GM18867 (cell line): Measurements from ENCODE around the gene WNT1.

ENCODE experiments used
- ATAC-seq: cut with Tn5 transposase; IDR thresholded peaks from one replicate; pipeline ENCODE4 v1.9.1; 2021; ENCODE audit warnings: mild to moderate bottlenecking, moderate library complexity; ENCODE audit not compliant: unreplicated experiment

Gene WNT1

DNA sequence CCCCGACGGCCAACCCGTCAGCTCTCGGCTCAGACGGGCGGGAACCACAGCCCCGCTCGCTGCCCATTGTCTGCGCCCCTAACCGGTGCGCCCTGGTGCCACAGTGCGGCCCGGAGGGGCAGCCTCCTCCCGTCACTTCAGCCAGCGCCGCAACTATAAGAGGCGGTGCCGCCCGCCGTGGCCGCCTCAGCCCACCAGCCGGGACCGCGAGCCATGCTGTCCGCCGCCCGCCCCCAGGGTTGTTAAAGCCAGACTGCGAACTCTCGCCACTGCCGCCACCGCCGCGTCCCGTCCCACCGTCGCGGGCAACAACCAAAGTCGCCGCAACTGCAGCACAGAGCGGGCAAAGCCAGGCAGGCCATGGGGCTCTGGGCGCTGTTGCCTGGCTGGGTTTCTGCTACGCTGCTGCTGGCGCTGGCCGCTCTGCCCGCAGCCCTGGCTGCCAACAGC lies at the start of gene WNT1:
TSS of gene WNT1 (plus strand) at position 32 of the 450 bp plus-strand sequence. CDS start at position 361, 329 bp downstream.
- no peak for ATAC-seq

DNA sequence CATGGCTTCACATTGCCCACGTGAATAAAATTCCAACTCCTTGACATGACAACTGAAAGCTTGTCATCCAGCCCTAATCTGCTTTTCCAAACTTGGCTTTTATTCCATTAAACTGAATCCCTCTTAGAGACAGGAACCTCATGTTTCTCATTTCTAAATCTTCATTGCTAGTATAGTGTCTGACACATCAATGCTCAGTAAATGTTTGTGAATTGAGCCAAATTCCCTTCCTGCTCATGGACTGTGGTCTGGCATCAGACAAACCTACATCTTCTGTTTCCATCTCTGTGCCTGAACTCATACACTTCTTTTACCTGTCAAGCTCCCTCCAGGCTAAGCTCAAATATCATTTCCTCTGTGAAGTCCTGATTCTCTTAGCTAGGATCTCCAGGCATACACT lies 48.6 kb upstream of the WNT1 start:
- ATAC-seq, result no peak

DNA sequence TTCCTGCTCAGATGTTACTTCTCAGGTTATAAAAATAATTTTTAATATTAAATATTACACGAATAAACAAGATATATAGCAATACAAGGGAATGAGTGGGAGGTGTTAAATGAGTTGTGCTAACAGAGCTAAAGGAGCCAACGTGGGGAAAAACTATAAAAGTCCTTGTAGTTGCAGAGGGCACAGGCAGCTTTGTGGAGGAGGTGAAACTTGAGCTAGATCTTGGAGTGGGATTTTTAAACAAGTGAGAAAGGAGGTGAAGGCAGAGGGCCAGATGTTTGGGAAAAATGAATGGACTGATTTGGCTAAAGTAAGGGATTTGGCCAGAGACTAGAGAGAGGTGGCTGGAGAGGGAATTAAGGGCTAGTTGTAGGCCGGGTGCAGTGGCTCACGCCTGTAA lies 47.6 kb upstream of the WNT1 start:
- ATAC-seq, result no peak

DNA sequence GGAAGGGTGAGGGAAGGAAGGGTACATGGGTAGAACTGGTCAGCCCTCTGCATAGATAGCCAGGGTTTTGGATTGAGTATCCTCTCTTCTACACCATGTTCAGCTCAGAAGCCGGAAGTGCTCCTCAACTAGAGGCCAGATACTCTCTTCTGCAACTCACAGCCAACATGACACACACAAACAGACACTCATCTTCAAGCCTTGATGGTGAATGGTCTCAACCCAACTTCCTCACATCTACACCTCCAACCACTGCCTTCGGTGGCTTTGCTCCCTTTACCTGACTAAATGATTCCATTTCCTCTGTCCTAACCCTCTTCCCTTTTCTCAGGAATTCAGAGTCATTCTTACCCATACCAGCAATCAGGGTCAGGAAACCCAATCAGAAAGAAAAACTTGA lies 45.2 kb upstream of the WNT1 start:
- ATAC-seq, result no peak

DNA sequence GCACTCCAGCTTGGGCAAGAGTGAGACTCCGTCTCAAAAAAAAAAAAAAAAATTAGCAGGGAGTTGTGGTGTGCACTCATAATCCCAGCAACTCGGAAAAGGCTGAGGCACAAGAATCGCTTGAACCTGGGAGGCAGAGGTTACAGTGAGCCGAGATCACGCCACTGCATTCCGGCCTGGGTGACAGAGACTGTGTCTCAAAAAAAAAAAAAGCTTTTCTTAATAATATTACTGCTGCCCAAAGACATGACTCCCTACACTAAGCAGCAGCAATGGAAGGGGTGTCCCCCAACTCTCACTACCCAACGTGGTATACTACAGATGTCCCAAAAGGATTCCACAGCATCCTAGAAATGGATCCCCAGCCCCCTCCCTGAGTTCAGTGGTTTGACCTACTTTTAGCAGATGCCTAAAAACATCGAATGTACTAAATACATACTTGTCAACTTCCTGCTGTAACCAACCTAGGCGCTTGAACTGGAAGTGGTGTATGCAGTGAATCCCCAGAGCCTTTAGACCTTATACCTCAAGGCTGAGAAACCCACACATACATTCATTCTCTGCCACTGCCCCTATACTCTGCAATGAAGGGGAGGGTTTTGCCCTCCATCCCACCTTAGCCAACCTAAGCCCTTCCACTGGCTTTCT lies 44.3 kb upstream of the WNT1 start:
- ATAC-seq, result no peak

DNA sequence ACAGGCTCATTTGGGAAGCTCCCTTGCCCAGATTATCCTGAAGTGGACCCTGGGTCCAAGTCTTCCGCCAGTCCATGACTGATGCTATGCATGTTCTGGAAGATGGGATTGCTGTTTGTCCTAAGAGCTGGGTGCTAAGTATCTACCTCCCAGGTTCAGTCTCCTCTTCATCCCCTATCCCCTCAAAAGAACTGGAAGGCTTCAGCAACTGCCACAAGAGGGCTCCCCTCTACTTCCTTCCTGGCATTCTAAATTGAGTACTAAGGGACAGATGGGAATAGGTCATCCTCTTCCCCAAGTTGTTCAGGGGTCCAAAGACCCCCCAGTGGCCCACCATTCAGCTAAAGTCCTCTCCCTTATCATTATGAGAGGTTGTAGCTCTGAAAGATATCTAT lies 43.8 kb upstream of the WNT1 start:
- no peak for ATAC-seq

DNA sequence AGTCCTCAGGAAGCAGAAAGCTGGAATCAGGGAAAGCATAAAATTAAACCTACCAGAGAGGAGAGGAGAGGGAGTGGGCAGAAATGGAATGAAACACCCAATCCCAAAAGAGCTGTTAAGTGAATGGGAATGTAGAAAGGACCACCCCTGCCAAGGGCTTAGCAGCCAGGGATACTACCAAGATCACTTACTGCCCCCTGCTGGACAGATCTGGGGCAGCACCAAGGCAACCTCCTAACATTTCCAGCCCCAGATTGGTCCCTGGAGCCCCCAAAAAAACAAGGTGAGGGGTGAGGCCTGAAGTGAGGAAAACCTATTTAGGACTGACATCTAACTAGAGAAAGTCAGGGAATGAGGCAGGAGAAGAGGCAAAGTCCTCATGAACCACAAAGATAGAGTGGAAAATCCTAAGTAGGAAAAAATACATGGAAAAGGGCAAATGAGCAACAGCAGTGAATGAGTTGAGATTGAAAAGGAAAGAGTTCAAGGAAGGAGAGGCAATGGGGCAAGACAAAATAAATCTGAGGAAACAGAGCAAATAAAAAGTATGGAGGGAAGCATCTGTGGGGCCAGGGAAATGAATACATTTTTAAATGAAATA lies 41.6 kb upstream of the WNT1 start:
- ATAC-seq, result no peak

DNA sequence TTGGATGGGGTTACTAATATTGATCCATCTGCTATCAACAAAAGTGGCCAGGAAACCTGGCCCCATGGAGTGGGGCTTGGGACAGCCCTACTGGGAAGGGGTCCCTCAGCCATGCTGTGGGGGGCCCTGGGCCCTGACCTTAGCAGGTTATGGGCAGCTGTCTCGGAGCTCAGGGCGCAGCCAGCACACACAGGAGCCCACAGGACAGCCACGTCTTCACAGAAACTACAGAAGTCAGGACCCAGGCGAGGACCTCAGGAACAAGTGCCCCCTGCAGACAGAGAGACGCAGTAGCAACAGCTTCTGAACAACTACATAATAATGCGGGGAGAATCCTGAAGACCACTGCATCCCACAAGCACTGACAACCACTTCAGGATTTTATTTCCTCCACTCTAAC lies 41.0 kb upstream of the WNT1 start:
- no peak for ATAC-seq

DNA sequence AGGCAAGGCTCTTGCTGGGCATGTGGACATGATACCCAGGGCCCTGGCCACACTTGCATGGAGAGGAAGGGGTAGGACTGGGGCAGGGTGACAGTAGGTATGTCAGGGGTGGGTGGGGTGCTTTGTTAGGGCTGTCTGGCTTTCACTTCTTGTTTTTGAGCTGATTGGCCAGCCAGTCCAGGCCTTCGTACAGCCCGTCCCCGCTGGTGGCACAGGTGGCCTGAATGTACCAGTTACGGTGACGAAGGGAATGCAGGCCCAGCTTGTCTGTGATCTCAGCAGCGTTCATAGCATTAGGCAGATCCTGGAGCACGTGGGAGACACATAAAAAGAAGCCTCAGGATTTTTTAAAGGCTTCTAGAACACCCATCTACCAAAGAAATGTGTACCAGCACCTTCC lies 39.3 kb upstream of the WNT1 start:
- ATAC-seq, result no peak

DNA sequence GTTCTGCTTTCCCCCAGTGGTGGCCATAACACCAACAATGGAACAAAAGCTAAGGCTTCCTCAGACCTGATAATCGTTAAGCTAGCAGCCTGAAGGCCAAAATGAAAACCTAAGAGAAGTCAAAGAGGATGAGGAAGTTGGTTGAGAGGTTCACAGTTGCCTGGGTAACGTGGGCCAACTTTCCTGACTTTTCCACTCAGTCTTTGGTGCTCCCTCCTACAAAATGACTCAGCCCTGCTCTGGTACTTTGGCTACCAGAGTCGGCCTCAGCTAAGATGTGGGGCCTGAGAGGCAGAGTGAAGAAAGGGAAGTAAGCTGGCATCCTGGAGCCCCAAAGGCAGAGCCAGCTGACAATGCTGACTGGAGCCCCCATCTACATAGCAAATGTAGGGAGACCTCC lies 37.9 kb upstream of the WNT1 start:
- ATAC-seq, result no peak

DNA sequence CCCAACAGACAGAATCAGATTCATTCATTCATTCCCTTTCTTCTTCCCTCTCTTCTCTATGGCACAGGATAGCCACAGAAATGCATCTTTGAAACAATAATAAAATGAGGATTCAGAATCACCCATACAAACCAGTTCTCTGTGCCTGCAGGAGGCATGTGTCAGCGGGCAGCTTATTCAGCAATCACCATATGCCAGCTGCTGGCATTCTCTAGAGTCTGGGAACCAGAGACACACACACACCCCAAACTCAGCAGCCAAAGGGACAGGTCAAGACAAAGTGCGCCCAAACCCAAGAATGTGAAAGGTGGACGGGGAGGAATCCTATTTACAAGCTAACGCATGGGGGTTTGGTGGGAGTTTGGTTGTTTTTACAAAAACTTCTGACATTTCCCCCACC lies 34.9 kb upstream of the WNT1 start:
- ATAC-seq, result no peak

DNA sequence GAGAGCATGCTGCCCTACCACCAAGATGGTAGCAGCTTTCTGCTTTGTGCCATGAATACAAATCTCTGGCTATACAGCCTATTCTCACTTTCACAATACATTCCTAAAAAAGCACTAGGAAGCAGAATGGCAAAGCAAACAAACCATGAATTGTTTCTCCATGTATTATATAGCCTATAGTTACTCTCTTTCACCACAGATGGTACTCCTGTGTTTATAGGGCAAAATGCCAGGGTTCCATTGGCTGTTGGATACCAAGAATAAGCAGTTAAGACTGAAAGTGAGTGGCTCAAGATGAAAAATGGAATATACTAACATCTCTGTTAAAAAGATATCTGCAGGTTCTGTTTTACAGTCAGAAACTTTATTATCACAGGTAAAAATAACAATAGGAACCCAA lies 31.9 kb upstream of the WNT1 start:
- no peak for ATAC-seq

DNA sequence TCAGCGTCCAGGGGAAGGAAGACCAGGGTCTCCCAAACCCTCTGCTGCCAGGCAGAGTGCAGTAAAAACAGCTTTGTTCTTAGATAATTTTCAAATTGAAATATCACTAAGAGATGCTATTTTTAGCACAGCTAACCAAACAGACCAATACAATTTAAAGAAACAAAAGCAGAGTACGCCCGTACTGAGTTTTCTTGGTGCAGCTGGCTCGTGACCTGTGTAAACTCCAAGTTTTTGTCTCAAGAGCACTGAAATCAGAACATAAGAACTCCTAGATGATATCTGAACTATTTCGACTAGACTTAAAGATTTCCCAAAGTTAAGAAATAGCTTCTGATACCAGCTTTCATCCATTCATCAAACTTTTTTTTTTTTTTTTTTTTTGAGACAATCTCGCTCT lies 31.2 kb upstream of the WNT1 start:
- no peak for ATAC-seq

DNA sequence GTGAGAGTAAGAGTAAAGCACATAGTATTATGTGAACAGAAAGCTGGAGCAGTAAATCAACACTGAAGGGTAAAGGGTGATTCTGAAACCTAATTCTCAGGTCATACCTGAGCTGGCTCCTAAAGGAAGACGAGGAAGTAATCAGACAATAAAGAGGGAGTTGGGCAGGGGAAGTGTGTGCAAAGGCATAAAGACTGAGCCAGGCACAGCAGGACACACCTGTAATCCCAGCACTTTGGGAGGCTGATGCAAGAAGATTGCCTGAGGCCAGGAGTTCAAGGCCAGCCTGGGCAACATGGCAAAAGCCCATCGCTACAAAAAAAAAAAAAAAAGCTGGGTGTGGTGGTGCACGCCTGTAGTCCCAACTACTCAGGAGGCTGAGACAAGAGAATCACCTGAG lies 30.4 kb upstream of the WNT1 start:
- no peak for ATAC-seq

DNA sequence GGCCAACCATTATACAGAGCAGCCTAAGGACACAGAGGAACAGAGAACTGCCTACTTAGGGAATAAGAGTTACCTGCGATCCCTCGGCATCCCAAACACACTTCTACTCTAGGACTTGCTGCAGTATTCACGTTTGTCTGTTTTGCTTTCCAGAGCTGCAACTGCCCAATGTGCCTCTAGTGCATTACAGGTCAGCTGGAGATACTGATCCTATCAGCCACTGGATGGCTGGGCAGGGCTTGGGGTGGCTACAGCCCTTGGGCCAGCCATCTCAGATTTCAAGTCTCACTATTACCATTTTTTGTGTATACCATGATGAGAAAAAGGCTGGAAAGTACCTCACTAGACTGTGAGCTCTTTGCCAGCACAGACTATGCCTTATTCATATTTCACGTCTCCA lies 25.4 kb upstream of the WNT1 start:
- no peak for ATAC-seq

DNA sequence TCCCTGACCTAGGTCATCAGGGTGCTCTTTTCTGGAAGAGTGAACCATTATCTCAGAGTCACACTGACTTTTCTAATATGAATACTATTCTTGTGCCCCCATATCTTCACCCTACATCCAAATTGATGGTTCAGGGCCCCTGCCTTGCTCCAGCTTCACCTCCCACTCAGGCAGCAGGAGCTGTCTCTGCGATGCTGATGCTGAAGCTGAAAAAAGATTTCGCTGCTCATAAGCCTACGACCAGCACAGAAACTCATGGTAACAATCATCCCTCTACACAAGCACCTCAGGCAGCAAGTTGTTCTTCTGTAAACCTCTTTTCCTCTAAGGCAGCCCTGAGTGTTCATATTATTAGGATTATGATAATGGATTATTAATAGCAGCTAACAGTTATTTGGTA lies 24.1 kb upstream of the WNT1 start:
- no peak for ATAC-seq

DNA sequence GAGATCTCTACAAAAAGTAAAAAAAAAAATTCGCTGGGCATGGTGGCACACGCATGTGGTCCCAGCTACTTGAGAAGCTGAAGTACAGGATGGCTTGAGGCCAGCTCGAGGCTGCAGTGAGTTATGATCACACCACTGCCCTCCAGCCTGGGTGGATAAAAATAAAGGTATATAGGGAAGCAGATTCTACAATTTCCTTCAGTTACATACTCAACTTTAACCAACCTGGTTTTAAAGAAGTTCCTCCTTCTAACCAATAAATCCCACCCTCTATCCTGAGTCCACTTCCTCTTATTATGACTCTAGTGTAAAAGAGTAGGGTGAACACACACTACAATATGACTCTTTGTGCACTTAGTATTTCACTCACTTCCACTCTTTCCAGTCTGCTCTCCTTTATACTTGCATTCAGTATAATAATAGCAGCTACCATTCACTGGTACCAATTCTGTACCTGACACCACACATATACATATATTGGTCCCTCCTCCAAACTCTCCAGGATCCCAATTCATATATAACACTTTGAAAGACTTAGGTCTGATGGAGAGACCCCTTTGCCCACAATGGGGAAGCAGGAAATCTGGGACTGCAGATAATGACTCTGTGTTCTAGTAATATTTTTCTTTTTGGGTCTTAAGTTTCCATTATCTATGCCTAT lies 23.2 kb upstream of the WNT1 start:
- ATAC-seq, result no peak

DNA sequence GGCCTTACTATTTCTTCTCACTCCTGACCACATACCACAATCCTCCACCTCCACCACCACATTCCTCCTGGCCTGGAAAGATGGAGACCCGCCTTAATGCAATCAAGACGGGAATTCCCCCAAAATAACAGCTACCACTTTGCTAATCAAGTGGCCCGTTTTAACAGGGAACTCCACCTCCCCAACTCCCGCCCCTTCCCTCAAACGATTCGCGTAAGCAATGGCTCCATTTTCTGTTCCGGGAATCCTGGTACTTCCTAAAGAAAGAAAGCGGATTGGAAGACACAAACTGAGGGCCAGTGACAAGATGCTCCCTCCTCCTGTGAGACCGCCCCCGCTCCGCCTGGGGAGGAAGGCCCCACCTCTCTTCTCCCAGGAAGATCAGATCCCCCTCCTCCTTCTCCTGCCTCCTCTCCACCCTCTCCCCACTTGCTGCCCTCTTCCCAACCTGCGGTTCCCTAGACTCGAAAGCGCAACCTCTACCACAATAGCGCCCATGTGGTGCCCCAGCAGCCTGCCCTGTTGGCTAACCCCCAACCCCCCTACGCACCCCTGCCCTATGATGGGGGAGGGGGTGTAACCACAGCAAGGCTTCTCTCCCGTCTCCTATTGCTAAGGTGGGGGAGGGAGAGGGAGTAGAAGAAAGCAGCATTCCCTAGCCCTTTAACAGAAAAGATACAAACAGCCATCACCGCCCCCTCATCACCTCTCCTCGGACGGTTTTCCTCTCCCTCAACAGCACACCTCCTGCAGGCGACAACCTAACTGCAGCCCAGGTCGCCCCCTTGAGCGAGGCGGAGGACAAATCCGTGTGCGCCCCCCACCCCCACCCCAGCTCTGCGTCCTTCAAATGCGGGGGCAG lies 21.6 kb upstream of the WNT1 start:
- ATAC-seq, result no peak

DNA sequence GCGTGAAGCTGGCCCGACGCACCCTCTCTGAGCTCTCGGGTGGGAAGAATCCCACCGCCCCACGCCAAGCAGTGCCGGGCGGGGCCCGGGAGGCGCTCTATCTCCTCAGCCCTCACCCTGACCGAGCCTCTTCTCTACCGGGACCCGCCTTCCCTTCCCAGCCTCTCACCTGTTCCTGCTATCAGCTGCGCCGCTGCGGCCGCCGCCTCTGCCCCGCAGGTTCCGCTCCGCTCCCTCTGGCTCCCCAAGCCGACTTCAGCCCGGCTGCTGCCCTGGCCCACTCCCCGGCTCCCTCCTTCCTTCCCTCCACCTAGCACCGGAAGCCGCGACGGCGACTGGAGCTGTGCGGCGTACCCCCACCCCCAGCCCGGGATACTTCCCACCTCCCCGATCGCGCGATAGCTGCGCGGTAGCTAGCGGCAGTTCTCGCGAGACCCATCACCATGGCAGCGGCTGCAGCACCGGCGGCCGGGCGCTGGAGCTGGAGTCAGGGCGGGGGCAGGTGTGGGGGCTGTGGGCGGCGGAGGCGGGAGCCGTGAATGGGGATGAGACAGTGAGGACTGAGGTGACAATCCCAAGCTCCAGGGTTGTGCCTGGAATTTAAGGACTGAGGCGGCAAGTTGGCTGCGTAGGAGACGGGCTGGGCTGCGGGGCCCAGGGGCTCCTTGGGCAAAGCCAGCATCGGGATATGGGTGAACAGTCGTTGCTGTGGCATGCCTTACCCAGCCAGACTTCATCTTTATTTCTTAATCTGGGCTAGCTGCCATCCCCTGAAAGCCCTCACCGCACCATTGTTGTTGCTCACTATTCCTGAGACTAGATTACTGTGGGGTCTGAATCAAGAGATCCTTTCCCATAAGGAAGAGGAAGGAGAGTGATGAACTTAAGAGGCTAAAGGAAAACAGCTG lies 20.7 kb upstream of the WNT1 start, which contains the start of gene ARF3:
TSS of gene ARF3 (minus strand) at position 347 of the 908 bp plus-strand sequence. CDS start 16,392 bp downstream, outside the sequence.
- peak; percentile 89 for ATAC-seq

DNA sequence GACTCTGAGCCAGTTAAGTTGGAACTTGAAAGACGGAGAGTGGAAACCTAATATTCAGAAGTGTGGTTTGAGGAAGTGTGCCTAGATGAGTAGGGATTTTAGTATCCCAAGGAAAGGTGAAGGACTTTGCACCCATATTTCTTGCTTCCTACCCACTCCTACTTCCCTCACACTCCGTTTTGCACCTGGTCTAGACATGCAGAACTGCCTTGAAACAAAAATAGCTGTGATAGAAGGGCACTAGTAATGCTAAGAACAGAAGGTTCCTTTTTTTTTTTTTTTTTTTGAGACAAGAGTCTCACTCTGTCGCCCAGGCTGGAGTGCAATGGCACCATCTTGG lies 20.1 kb upstream of the WNT1 start:
- ATAC-seq, result no peak
